Urothelium cell line (cell line): ENCODE results near the gene IRS2.
"Not testable (repeated sequence)": the region's sequence is repeated elsewhere in the genome, so short reads cannot be mapped to it uniquely, and the experiment has no call there.

Source experiments
- DNase-seq: peaks from one replicate; pipeline ENCODE4 v3.0.0; 2011; ENCODE audit warnings: low spot score, mixed read lengths
- FAIRE-seq: peaks from 2 replicates; lab custom pipeline; 2011; peaks lifted over from hg19 to GRCh38; lab: Jason Lieb, UNC

IRS2 gene

DNA sequence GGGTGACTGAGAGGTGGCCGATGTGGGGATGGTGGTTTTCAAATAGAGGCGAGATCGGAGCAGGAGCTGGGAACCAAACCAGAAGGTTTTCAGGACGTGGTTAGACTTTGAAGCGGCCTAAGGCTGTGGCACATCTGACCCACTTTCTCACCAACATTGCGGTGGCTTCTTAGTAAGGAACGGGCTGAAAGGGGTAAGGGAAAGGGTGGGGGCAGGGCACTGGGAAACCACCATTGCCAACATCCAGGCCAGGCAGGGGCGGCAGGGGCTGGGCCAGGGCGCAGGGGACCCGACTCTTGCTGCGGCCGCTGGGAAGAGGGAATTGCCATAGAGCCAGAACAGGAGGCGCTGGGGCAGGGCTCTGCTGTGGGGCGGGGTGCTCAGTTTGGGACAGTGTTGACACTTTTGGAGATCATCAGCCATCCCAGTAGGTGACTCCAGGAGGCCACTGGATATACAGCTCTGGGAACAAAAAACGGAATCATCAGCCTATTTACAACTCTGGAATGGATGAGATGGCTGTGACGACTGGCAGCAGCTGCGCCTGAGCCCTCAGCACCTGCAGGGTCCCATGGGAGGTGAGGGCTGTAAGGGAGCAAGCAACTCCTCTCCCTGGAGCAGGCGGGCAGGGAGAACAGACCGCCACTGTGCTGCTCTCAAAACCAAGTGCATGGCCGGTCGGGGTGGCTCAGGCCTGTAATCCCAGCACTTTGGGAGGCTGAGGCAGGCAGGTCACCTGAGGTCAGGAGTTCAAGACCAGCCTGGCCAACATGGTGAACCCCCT lies 52.2 kb downstream of the IRS2 start:
- no peak for DNase-seq
- FAIRE-seq = no peak

DNA sequence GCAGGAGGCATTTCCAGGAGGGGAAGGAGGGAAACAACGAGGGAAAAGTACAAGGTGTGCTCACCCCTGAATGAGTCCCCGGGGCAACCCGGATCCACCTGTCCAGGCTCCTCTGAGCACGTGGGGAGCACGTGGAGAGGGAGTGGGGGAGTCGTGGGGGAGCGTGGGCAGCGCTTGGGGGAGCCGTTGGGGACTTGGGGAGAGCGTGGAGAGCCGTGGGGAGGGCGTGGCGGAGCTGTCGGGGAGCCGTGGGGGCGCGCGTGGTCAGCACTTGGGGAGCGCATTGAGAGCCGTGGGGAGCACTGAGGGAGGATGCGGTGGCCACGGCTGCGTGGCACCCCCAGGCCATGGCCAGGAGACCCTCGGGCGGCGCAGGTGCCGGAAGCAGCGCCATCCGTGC lies 52.8 kb downstream of the IRS2 start:
- DNase-seq (no peak), FAIRE-seq (no peak)

DNA sequence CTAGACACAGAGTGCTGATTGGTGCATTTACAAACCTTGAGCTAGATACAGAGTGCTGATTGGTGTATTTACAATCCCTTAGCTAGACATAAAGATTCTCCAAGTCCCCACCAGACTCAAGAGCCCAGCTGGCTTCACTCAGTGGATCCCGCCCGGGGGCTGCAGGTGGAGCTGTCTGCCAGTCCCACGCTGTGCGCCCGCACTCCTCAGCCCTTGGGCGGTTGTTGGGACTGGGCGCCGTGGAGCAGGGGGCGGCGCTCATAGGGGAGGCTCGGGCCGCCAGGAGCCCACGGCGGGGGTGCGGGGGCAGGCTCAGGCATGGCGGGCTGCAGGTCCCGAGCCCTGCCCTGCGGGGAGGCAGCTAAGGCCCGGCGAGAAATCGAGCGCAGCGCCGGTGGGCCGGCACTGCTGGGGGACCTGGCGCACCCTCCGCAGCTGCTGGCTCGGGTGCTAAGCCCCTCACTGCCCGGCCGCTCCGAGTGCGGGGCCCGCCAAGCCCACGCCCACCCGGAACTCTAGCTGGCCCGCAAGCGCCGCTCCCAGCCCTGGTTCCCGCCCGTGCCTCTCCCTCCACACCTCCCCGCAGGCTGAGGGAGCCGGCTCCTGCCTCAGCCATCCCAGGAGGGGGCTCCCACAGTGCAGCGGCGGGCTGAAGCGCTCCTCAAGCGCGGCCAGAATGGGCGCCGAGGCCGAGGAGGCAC lies 53.8 kb downstream of the IRS2 start:
- not testable (repeated sequence) for FAIRE-seq

GRCh38 chr13:109730812-109731335 lies 55.5 kb downstream of the IRS2 start:
- no peak for FAIRE-seq

More for the DNA sequence above, 53.8 kb downstream of the IRS2 start:
- not testable (repeated sequence) for DNase-seq

DNA sequence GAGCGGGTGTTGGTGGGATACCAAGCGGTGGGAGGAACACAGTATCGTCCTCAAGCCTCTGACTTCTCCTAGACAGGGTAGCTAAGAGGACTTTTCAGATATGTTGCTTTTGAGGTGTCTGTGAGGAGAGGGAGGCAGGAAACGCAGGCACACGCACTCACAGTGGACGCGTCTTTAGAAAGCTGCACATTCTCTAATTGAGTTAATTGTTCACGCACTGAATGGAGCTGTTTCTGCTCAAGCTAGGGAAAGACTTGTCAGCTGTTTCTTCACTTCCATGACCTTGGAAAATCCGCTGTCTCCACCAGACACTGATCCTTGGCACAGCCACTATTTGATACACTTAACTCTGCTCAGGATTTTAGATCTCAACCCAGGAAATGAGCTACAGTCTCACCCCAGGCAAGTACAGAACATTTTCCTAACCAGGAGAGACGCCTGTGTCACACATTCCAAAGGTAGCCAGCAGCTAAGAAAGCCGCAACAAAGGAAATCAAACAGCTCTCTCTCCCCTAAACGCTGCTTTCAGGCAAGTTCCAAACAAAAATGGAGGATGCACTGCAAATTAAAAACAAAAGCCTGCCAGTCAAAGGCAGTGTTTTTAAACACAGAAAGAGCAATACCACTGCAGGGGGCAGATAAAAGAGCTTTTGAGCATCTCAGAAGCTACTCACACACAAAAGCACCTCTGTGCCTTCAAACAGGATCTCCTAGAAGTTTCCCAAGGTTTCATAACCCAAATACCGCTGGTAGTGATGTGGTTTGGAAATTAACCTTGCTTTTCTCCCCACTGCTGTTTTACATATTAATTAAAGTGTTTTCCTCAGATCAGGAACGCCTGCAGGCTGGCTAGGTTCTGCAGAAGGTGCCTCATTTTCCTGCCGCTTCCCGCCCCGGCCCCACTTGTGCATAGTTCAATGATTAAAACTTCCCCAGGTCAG lies 57.3 kb downstream of the IRS2 start:
- FAIRE-seq = no peak
- DNase-seq = peak; percentile 7

More at GRCh38 chr13:109730812-109731335, 55.5 kb downstream of the IRS2 start:
- DNase-seq = no peak

DNA sequence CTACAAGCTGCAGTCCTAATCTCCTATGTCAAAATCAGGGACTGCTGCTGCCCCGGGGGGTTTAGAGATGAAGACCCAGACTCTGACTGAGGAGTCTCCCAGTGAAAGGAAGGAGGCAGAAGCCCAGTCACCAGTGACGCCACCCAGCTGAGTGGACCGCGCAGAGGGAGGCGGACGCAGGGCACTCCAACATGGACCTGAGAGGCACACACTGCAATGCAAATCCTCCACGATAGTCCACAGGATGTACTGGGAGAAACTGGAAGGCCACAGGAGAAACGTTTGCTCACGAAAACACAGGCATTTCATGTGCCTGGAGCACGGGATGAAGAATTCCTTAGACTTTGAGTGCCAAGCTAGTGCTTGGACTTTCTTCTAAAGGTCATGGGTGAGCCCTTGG lies 58.3 kb downstream of the IRS2 start:
- FAIRE-seq (no peak), DNase-seq (no peak)

GRCh38 chr13:109727251-109727650 lies 59.1 kb downstream of the IRS2 start:
- no peak for FAIRE-seq

GRCh38 chr13:109725995-109726637 lies 60.3 kb downstream of the IRS2 start:
- no peak for FAIRE-seq
- DNase-seq = no peak

More at GRCh38 chr13:109727251-109727650, 59.1 kb downstream of the IRS2 start:
- no peak for DNase-seq

- FAIRE-seq (no peak), DNase-seq (no peak)
Measured at GRCh38 chr13:109725297-109725696, 61.1 kb downstream of the IRS2 start.

DNA sequence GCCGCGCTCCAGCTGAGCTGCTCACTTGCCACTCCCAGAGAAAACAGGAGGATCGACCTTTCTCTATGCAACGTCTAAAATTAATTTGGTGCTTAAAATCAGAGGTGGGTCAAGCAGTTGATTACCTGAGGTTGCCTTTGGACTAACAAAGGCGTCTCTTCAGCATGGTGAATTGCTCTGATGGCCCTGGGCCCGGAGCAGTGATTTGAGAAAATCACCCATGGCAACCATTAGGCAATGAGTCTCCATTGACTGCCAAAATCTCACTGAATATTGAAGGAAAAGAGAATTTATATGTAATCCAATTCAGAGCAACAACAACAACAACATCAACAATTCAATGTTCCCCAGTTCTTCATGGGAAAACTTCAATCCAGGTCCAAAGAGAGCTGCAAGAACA lies 61.8 kb downstream of the IRS2 start:
- no peak for DNase-seq
- FAIRE-seq = no peak

GRCh38 chr13:109723046-109723445 lies 63.3 kb downstream of the IRS2 start:
- DNase-seq (no peak), FAIRE-seq (no peak)

- FAIRE-seq (no peak), DNase-seq (no peak)
Measured at GRCh38 chr13:109722068-109722467, 64.3 kb downstream of the IRS2 start.

DNA sequence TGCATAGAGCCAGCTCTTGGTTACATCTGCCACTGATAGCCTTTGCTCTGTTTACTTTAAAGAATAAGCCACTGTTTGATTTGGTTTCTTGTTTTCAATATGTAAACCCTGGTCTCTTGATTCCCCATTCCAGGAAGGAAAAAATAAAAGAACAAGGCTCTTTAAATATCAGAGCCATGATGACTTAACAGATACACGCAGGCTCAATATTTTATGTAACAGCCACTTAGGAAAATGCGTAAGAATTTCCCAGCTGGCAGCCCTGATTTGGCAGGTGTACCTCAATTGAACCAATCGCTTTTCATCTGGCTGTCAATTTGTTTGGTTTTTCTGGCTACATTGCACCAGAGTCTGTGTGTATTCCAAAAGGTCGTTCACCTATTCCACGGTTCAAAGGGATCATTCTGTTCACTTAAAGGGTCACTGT lies 65.6 kb downstream of the IRS2 start:
- DNase-seq = no peak

DNA sequence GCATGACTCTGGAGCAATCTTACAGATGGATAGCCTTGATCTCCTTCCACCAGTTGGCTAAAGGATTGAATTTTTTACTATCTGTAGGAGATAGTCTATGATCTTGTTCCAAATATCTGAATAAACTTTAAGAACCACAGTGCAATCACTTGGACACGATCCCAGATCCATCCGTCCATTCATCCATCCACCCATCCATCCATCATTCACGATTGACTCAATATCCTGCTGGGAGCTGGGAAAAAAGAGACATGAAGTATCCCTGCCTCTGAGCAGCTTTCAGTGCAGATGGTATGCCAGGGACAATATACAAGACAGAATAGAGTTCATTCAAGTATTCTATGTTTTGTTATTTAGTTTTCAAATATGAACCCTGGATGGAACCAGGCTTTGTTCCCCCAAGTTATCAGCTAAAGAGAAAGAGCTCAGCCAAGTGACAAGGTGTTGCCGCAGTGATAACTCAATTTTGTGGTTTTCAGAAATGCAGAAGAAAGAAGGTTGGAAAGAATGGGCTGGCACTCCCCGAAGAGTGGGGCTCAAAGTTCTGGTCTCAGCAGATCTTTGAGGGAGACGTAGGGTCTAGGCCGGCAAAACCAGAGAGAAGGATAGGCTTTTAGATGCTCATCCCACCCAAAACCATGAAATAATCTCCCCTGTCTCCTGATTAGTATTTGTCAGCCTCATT lies 66.3 kb downstream of the IRS2 start:
- DNase-seq = no peak
- FAIRE-seq = no peak

More for the DNA sequence above, 65.6 kb downstream of the IRS2 start:
- FAIRE-seq = no peak

DNA sequence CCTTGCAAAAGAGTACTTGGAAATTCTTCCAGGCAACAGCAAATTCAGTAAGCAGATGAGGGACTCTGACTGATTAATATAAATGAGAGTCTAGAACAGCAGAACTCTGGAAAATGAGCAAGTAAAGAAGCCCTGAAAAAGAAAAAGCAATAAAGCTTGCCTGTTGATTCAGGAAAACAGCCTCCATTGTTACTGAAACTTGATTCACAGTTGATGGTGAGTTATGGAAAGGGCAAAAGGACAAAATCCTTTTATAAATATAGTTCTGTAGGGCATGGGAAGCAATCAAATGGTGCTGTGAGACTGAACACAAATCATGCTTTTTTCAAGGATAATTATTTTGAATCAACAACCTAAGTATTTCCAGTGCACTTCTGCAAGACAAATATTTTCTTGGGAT lies 67.7 kb downstream of the IRS2 start:
- FAIRE-seq = no peak

DNA sequence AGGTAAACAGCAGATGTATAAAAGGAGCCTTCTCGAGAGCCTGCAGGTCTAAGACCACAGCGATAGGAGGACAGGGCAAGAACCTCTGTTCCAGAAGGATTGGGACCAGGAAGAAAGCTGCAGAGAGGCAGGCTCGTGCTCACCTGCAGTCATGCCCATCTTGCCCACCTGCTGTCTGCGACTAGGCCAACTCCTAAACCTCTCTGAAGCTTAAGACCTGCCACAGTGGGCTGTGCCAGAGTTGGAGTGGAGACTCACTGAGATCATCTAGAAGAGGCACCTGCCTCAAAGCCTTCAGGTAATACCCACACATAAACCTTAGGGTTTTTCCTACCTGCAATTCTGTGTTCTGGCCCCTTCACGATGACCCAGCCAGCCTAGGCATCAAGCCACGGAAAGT lies 68.7 kb downstream of the IRS2 start:
- FAIRE-seq = no peak
- DNase-seq = no peak

More for the DNA sequence above, 67.7 kb downstream of the IRS2 start:
- DNase-seq = no peak

DNA sequence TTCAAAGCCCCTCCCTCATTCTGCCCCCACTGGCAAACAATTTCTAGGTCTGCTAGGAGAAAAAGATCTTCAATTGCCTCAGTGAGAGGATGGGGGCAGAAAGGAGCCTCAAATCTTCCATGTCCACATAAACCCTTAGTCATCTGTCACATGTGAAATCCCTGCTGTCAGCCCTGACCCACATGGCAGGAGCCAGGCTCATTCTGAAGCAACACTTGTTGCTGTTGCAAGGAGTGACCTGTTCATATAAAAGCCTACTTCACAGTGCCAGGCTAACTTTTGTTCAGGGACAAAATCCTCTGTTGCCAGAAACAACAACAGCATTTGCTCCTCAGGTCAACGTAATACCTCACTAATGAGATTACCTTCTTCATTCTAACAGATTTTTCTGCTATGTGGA lies 70.5 kb downstream of the IRS2 start:
- DNase-seq (no peak), FAIRE-seq (no peak)

DNA sequence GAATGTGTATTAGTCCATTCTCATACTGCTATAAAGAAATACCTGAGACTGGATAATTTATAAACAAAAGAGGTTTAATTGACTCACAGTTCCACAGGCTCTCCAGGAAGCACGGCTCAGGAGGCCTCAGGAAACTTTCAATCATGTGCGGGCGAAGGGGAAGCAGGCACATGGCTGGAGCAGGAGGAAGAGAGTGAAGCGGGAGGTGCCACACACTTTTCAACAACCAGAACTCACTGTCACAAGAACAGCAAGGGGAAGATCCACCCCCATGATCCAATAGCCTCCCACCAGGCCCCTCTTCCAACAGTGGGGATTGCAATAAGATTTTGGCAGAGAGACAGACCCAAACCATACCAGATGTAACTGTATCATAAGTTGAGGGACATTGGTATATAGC lies 72.7 kb downstream of the IRS2 start:
- FAIRE-seq (no peak), DNase-seq (no peak)

- FAIRE-seq (no peak), DNase-seq (no peak)
Measured at GRCh38 chr13:109712124-109712722, 74.2 kb downstream of the IRS2 start.
